PC-3 (cell line): ENCODE results near the gene GOLGA1. TPM values are rescaled to one million over a fixed set of nuclear protein-coding genes. Genes with fewer than 3 reads are reported as not detected.
A peak's percentile ranks its signal among the peaks of the same experiment; 100 is the strongest.

Experiments used
- ATAC-seq: fragments of 200-7000 bp; cut with Tn5 transposase; 2 replicates; pipeline ENCODE4 v1.9.1; 2020; ENCODE audit warnings: mild to moderate bottlenecking, moderate library complexity
- BruUV-seq: library from RNA; stranded (reverse); fragments of 400-500 nt; replicated peaks from 2 replicates; lab custom pipeline; 2021; lab: Mats Ljungman, UMichigan
- CTCF ChIA-PET: fragments of 300-600 bp; sonication (Branson Sonifier 250); formaldehyde crosslinking; loops from one replicate; lab custom pipeline; 2022; ENCODE audit warnings: antibody characterized with exemption; lab: Charles Lee
- POLR2A ChIA-PET: fragments of 300-600 bp; sonication (Branson Sonifier 250); formaldehyde crosslinking; loops from one replicate; lab custom pipeline; 2022; ENCODE audit warnings: antibody characterized with exemption; ENCODE audit not compliant: unreplicated experiment; lab: Charles Lee
- DNase-seq: peaks from one replicate; pipeline ENCODE4 v3.0.0-alpha.2; 2015
- H2AFZ ChIP-seq: fragments of 300-600 bp; sonication (generic); 2 replicates; pipeline ENCODE4 v1.6.0; 2016; ENCODE audit warnings: antibody characterized with exemption, low read length
- H3F3A ChIP-seq: fragments of 300-600 bp; sonication (generic); one replicate; pipeline ENCODE4 v1.6.0; 2017; ENCODE audit warnings: antibody characterized with exemption, low read length, control low read depth, mild to moderate bottlenecking; ENCODE audit not compliant: unreplicated experiment
- H3K27ac ChIP-seq: fragments of 300-600 bp; sonication (generic); 2 replicates; pipeline ENCODE4 v1.5.1; 2016; ENCODE audit warnings: mild to moderate bottlenecking, low read length
- H3K27me3 ChIP-seq: fragments of 300-600 bp; sonication (generic); 2 replicates; pipeline ENCODE4 v1.6.1; 2016; ENCODE audit warnings: low read length, mixed read lengths
- H3K36me3 ChIP-seq: fragments of 300-600 bp; sonication (generic); 2 replicates; pipeline ENCODE4 v1.6.1; 2016; ENCODE audit warnings: low read depth, mixed run types, low read length, mixed read lengths
- H3K4me1 ChIP-seq: fragments of 300-600 bp; sonication (generic); 2 replicates; pipeline ENCODE4 v1.5.1; 2016; ENCODE audit warnings: low read length; ENCODE audit not compliant: insufficient read depth
- H3K4me2 ChIP-seq: fragments of 300-600 bp; sonication (generic); 2 replicates; pipeline ENCODE4 v1.6.0; 2016; ENCODE audit warnings: low read length
- H3K4me3 ChIP-seq: fragments of 300-600 bp; sonication (generic); 2 replicates; pipeline ENCODE4 v1.5.1; 2016; ENCODE audit warnings: mild to moderate bottlenecking, low read length, mixed read lengths
- H3K79me2 ChIP-seq: fragments of 300-600 bp; sonication (generic); 2 replicates; pipeline ENCODE4 v1.6.1; 2017; ENCODE audit warnings: low read length, mixed read lengths
- H3K9ac ChIP-seq: fragments of 300-600 bp; sonication (generic); 2 replicates; pipeline ENCODE4 v1.6.0; 2016; ENCODE audit warnings: mild to moderate bottlenecking, low read length
- H3K9me2 ChIP-seq: fragments of 300-600 bp; sonication (generic); replicated peaks from 2 replicates; pipeline ENCODE4 v1.6.1; 2016; ENCODE audit warnings: mixed run types, low read length, mixed read lengths
- H3K9me3 ChIP-seq: fragments of 300-600 bp; sonication (generic); 2 replicates; pipeline ENCODE4 v1.6.1; 2016; ENCODE audit warnings: low read length, mixed read lengths
- H4K20me1 ChIP-seq: fragments of 300-600 bp; sonication (generic); 2 replicates; pipeline ENCODE4 v1.6.1; 2016; ENCODE audit warnings: low read length, mixed read lengths
- CTCF ChIP-seq: fragments of 300-600 bp; sonication (generic); conservative IDR thresholded peaks from 2 replicates; pipeline ENCODE4 v1.5.1; 2017; ENCODE audit warnings: antibody characterized with exemption, low read depth, mild to moderate bottlenecking, low read length
- EZH2 ChIP-seq: fragments of 300-600 bp; sonication (generic); IDR thresholded peaks from one replicate; pipeline ENCODE4 v1.6.1; 2017; ENCODE audit warnings: antibody characterized with exemption, mild to moderate bottlenecking, low read length; ENCODE audit not compliant: unreplicated experiment
- EZH2phosphoT487 ChIP-seq: fragments of 300-600 bp; sonication (generic); IDR thresholded peaks from 2 replicates; pipeline ENCODE4 v1.6.1; 2018; ENCODE audit warnings: mild to moderate bottlenecking, antibody characterized with exemption, low read length, borderline replicate concordance
- intact Hi-C: fragments of 100-400 bp; cut with micrococcal nuclease; formaldehyde crosslinking; loops from 2 replicates; pipeline ENCODE4 v1.9.0; 2023
- total RNA-seq: library from RNA; depleted of rRNA; stranded (reverse); fragments of >200 nt; gene quantifications from 2 replicates; pipeline ENCODE4 v1.2.3, GENCODE V29; 2014

The GOLGA1 gene
- total RNA-seq, 1 experiment from 2014 or later = 8.6 TPM

GRCh38 chr9:124869466-124869985 lies 71.4 kb downstream of the GOLGA1 start:
- Histone ChIP-seq H4K20me1 (peaks cover 23% of the 10 kb centered on the region), H3K9ac (peak overlapping the region; percentile 97), H2AFZ (peak overlapping the region; percentile 65), H3K4me1 (peaks cover 26% of the 10 kb centered on the region), H3K4me3 (peak overlapping the region; percentile 97), H3K4me2 (peak overlapping the region; percentile 99), H3K27me3 (no peaks in the 10 kb centered on the region), H3K9me2 (no peaks in the 10 kb centered on the region), H3F3A (no peaks in the 10 kb centered on the region), H3K9me3 (no peaks in the 10 kb centered on the region), H3K36me3 (peaks cover 14% of the 10 kb centered on the region), H3K27ac (peak overlapping the region; percentile 88), H3K79me2 (peaks cover 70% of the 10 kb centered on the region)
- CTCF ChIA-PET = no interaction called here
- no peak for TF ChIP-seq EZH2phosphoT487
- TF ChIP-seq EZH2 = no peak
- no peak for TF ChIP-seq CTCF
- BruUV-seq = no TSS peak
- peak; percentile 16 for ATAC-seq
- POLR2A ChIA-PET = no interaction called here
- DNase-seq = peak; percentile 17
- intact Hi-C loops = no loop called here

GRCh38 chr9:124868511-124869465 lies 72.1 kb downstream of the GOLGA1 start:
- Histone ChIP-seq H3K27ac (peak overlapping the region; percentile 88), H3K4me3 (peak overlapping the region; percentile 97), H3K4me2 (peak overlapping the region; percentile 99), H3K4me1 (peaks cover 28% of the 10 kb centered on the region), H3K9me3 (no peaks in the 10 kb centered on the region), H4K20me1 (peaks cover 23% of the 10 kb centered on the region), H3K9me2 (no peaks in the 10 kb centered on the region), H3K9ac (peak overlapping the region; percentile 97), H3K27me3 (no peaks in the 10 kb centered on the region), H3K36me3 (peaks cover 10% of the 10 kb centered on the region), H3F3A (no peaks in the 10 kb centered on the region), H3K79me2 (peaks cover 66% of the 10 kb centered on the region), H2AFZ (peak overlapping the region; percentile 65)
- ATAC-seq (peak; percentile 84), DNase-seq (peak; percentile 85)
- CTCF ChIA-PET = no interaction called here
- intact Hi-C loops = no loop called here
- POLR2A ChIA-PET = no interaction called here
- BruUV-seq = TSS peak; percentile 88
- TF ChIP-seq EZH2 (no peak), CTCF (peak; percentile 2; the same call in 1 of the 2 replicates)
